CD4-positive, alpha-beta T cell (primary cell): ENCODE results near the gene AKAP9. TPM values are rescaled to one million over a fixed set of nuclear protein-coding genes. Genes with fewer than 3 reads are reported as not detected.
"Not testable (repeated sequence)": the region's sequence is repeated elsewhere in the genome, so short reads cannot be mapped to it uniquely, and the experiment has no call there.

Experiments used
- ATAC-seq: fragments of 200-7000 bp; cut with Tn5 transposase; one replicate; pipeline ENCODE4 v1.10.0; 2022; ENCODE audit warnings: mild to moderate bottlenecking; ENCODE audit not compliant: poor library complexity
- CTCF ChIA-PET: fragments of 350-600 bp; sonication (Branson Sonifier 250); formaldehyde crosslinking; loops from one replicate; lab custom pipeline; 2021; ENCODE audit warnings: antibody characterized with exemption, inconsistent platforms; lab: Charles Lee
- POLR2A ChIA-PET: fragments of 350-600 bp; sonication (Branson Sonifier 250); formaldehyde crosslinking; loops from one replicate; lab custom pipeline; 2021; ENCODE audit warnings: antibody characterized with exemption, inconsistent platforms; lab: Charles Lee
- DNase-seq, 14 experiments: peaks; one replicate each; pipeline ENCODE4 v3.0.0-alpha.2; 2013 to 2020; ENCODE audit warnings: mixed read lengths in 2 of 14
- H3K27ac ChIP-seq, 2 donors: one replicate each; pipeline versions ENCODE4 v1.5.1 to v1.7.0; 2013; ENCODE audit warnings: low read length in 2 of 2, low read depth in 1 of 2, mild to moderate bottlenecking in 1 of 2
- H3K27me3 ChIP-seq, 2 experiments: 1 replicate in 1 of 2; 2 replicates in 1 of 2; pipeline versions ENCODE4 v1.6.1 to v1.7.0; 2013; ENCODE audit warnings: low read length in 2 of 2, control low read depth in 1 of 2, mild to moderate bottlenecking in 1 of 2, moderate library complexity in 1 of 2; ENCODE audit not compliant: insufficient read depth in 2 of 2, control insufficient read depth in 1 of 2
- H3K36me3 ChIP-seq: one replicate; pipeline ENCODE4 v1.6.1; 2013; ENCODE audit warnings: low read length, control low read depth; ENCODE audit not compliant: insufficient read depth
- H3K4me1 ChIP-seq: one replicate; pipeline ENCODE4 v1.6.1; 2013; ENCODE audit warnings: low read length, control low read depth; ENCODE audit not compliant: insufficient read depth
- H3K4me3 ChIP-seq: one replicate; pipeline ENCODE4 v1.5.1; 2013; ENCODE audit warnings: mild to moderate bottlenecking, low read length, moderate library complexity
- H3K9me3 ChIP-seq, 2 experiments: 1 replicate in 1 of 2; 2 replicates in 1 of 2; pipeline versions ENCODE4 v1.6.1 to v1.7.0; 2013; ENCODE audit warnings: low read length in 2 of 2, mild to moderate bottlenecking in 2 of 2, control low read depth in 1 of 2, moderate library complexity in 1 of 2; ENCODE audit not compliant: control insufficient read depth in 1 of 2, insufficient read depth in 1 of 2
- H3K27ac Mint-ChIP-seq: one replicate; pipeline ENCODE4 v1.8.0; 2020; ENCODE audit warnings: mixed read lengths
- H3K27me3 Mint-ChIP-seq: one replicate; pipeline ENCODE4 v1.8.0; 2021; ENCODE audit warnings: mixed read lengths
- H3K36me3 Mint-ChIP-seq: one replicate; pipeline ENCODE4 v1.8.0; 2021; ENCODE audit warnings: low read depth, mixed read lengths
- H3K4me1 Mint-ChIP-seq: one replicate; pipeline ENCODE4 v1.8.0; 2021; ENCODE audit warnings: low read depth, mixed read lengths
- H3K4me3 Mint-ChIP-seq: one replicate; pipeline ENCODE4 v1.8.0; 2020; ENCODE audit warnings: mild to moderate bottlenecking, mixed read lengths
- H3K9me3 Mint-ChIP-seq: one replicate; pipeline ENCODE4 v1.8.0; 2020; ENCODE audit warnings: mixed read lengths
- CTCF ChIP-seq: fragments of 200-600 bp; IDR thresholded peaks from one replicate; pipeline ENCODE4 v1.8.0; 2022; ENCODE audit warnings: antibody characterized with exemption, mild to moderate bottlenecking
- intact Hi-C, 2 experiments: fragments of 100-400 bp; cut with DNase I in 1 of 2; cut with micrococcal nuclease in 1 of 2; formaldehyde crosslinking; loops; one replicate each; pipeline versions ENCODE4 v1.15.1 to v1.9.0; 2023 to 2025; cut with DNase I, micrococcal nuclease
- total RNA-seq, 174 experiments: library from RNA in 2 of 174; stranded (reverse) in 2 of 174; gene quantifications; one replicate each; pipeline ENCODE4 v1.2.3 and lab custom pipeline; 2021 to 2026

Gene AKAP9
- total RNA-seq, 2 experiments from 2014 or later: 62.5 to 64.8 TPM

GRCh38 chr7:92095380-92095779 is 154.7 kb downstream of the AKAP9 start:
- DNase-seq (no peak), ATAC-seq (no peak)
- intact Hi-C loops: no loop called here
- Mint-ChIP-seq H3K27me3 (no peaks in the 10 kb centered on the region), H3K9me3 (no peaks in the 10 kb centered on the region), H3K36me3 (peaks cover 83% of the 10 kb centered on the region), H3K4me1 (no peaks in the 10 kb centered on the region), H3K4me3 (no peak overlapping the region), H3K27ac (no peak overlapping the region)
- Histone ChIP-seq H3K36me3 (peaks cover 80% of the 10 kb centered on the region), H3K27me3 (no peaks in the 10 kb centered on the region), H3K9me3 (no peaks in the 10 kb centered on the region), H3K4me1 (no peaks in the 10 kb centered on the region), H3K27ac (no peak overlapping the region), H3K4me3 (no peak overlapping the region)
- no peak for TF ChIP-seq CTCF
- ChIA-PET CTCF (no interaction called here), POLR2A (no interaction called here)

GRCh38 chr7:92100534-92100933 is 159.9 kb downstream of the AKAP9 start:
- ATAC-seq (no peak), DNase-seq (no peak)
- Mint-ChIP-seq H3K9me3 (no peaks in the 10 kb centered on the region), H3K4me1 (no peaks in the 10 kb centered on the region), H3K36me3 (peaks cover 88% of the 10 kb centered on the region), H3K27me3 (no peaks in the 10 kb centered on the region), H3K27ac (no peak overlapping the region), H3K4me3 (no peak overlapping the region)
- no peak overlapping the region for H3K4me3 ChIP-seq
- no peaks in the 10 kb centered on the region for H3K4me1 ChIP-seq
- H3K36me3 ChIP-seq: peaks cover 81% of the 10 kb centered on the region
- TF ChIP-seq CTCF: no peak
- intact Hi-C loops: no loop called here
- CTCF ChIA-PET: no interaction called here
- no peaks in the 10 kb centered on the region for H3K27me3 ChIP-seq
- POLR2A ChIA-PET: no interaction called here
- no peaks in the 10 kb centered on the region for H3K9me3 ChIP-seq
- H3K27ac ChIP-seq: no peak overlapping the region

GRCh38 chr7:92102862-92103261 is 162.2 kb downstream of the AKAP9 start:
- H3K9me3 Mint-ChIP-seq, H3K27ac ChIP-seq, ATAC-seq, POLR2A ChIA-PET, DNase-seq, H3K27ac Mint-ChIP-seq, H3K4me1 Mint-ChIP-seq, H3K9me3 ChIP-seq, H3K4me3 Mint-ChIP-seq, H3K4me1 ChIP-seq, intact Hi-C loops, H3K27me3 Mint-ChIP-seq, H3K4me3 ChIP-seq, H3K27me3 ChIP-seq: not testable (repeated sequence)
- CTCF ChIA-PET: interaction anchor here (0.7 kb wide), 2 partner anchors 12 to 997 kb away, joined by 3 to 4 read pairs; no protein-coding TSS in a partner anchor
- H3K36me3 Mint-ChIP-seq: peaks cover 86% of the 10 kb centered on the region
- H3K36me3 ChIP-seq: peaks cover 72% of the 10 kb centered on the region

GRCh38 chr7:92108821-92109220 is 168.2 kb downstream of the AKAP9 start:
- no peak for TF ChIP-seq CTCF
- Mint-ChIP-seq H3K4me1 (no peaks in the 10 kb centered on the region), H3K27me3 (no peaks in the 10 kb centered on the region), H3K36me3 (peaks cover 76% of the 10 kb centered on the region), H3K4me3 (no peak overlapping the region), H3K27ac (no peak overlapping the region), H3K9me3 (no peaks in the 10 kb centered on the region)
- Histone ChIP-seq H3K27ac (no peak overlapping the region), H3K9me3 (no peaks in the 10 kb centered on the region), H3K4me1 (no peaks in the 10 kb centered on the region), H3K27me3 (no peaks in the 10 kb centered on the region), H3K36me3 (peaks cover 43% of the 10 kb centered on the region), H3K4me3 (no peak overlapping the region)
- CTCF ChIA-PET: interaction anchor here (0.9 kb wide), 1 partner anchor 12 kb away, joined by 3 read pairs; no protein-coding TSS in a partner anchor
- ATAC-seq (no peak), DNase-seq (no peak)
- intact Hi-C loops: no loop called here
- POLR2A ChIA-PET: interaction anchor here (1.0 kb wide), 1 partner anchor 338 kb away, joined by 3 read pairs; the partner anchor contains the start of gene GATAD1
